SK-N-SH (cell line): ENCODE data around the gene IGLON5. TPM values are rescaled to one million over a fixed set of nuclear protein-coding genes. Genes with fewer than 3 reads are reported as not detected.

Experiments used
- CTCF ChIA-PET: fragments of 300-600, 350-600 bp; formaldehyde crosslinking; extraction: SDS; loops from one replicate; lab custom pipeline; 2021; lab: Yijun Ruan, JAX
- POLR2A ChIA-PET: fragments of 350-600 bp; sonication (Branson Sonifier 250); formaldehyde crosslinking; extraction: SDS; loops from one replicate; lab custom pipeline; 2020; ENCODE audit warnings: antibody characterized with exemption, inconsistent platforms; lab: Yijun Ruan, JAX
- DNase-seq: peaks from one replicate; pipeline ENCODE4 v3.0.0; 2012
- H2AFZ ChIP-seq: fragments of 200-600 bp; sonication (generic); 2 replicates; pipeline ENCODE4 v1.8.1; 2016; ENCODE audit warnings: antibody characterized with exemption, mild to moderate bottlenecking, low read depth
- H3F3A ChIP-seq: fragments of 200-600 bp; sonication (generic); replicated peaks from 2 replicates; pipeline ENCODE3; 2016; ENCODE audit warnings: antibody characterized with exemption, mild to moderate bottlenecking; ENCODE audit not compliant: insufficient read depth
- H3K27ac ChIP-seq, 2 experiments: fragments of 200-500 bp in 1 of 2; fragments of 200-600 bp in 1 of 2; sonication (Bioruptor generic) in 1 of 2; sonication (generic), shearing (Covaris generic) in 1 of 2; 2 replicates each; pipeline versions ENCODE4 v1.5.1 to v1.6.1; 2014 to 2016; ENCODE audit warnings: low read depth in 2 of 2, inconsistent platforms in 1 of 2, low read length in 1 of 2, mild to moderate bottlenecking in 1 of 2, mixed read lengths in 1 of 2
- H3K27me3 ChIP-seq: fragments of 200-600 bp; sonication (generic), shearing (Covaris generic); 2 replicates; pipeline ENCODE4 v1.6.1; 2016; ENCODE audit warnings: mixed run types; ENCODE audit not compliant: insufficient read depth
- H3K36me3 ChIP-seq, 2 experiments: fragments of 200-500 bp in 1 of 2; fragments of 200-600 bp in 1 of 2; sonication (Bioruptor generic) in 1 of 2; sonication (generic) in 1 of 2; replicated peaks in 1 of 2; 2 replicates each; pipeline versions ENCODE3 to v1.5.1; 2014 to 2016; ENCODE audit warnings: low read length in 1 of 2, mild to moderate bottlenecking in 1 of 2; ENCODE audit not compliant: insufficient read depth in 2 of 2, control insufficient read depth in 1 of 2
- H3K4me1 ChIP-seq, 2 experiments: fragments of 200-500 bp in 1 of 2; fragments of 200-600 bp in 1 of 2; sonication (Bioruptor generic) in 1 of 2; sonication (generic), shearing (Covaris generic) in 1 of 2; 2 replicates each; pipeline versions ENCODE4 v1.5.1 to v1.6.1; 2014 to 2016; ENCODE audit warnings: low read depth in 1 of 2, low read length in 1 of 2, mixed run types in 1 of 2; ENCODE audit not compliant: insufficient read depth in 2 of 2, control insufficient read depth in 1 of 2
- H3K4me2 ChIP-seq: fragments of 200-600 bp; sonication (generic), shearing (Covaris generic); 2 replicates; pipeline ENCODE4 v1.6.1; 2017; ENCODE audit warnings: mixed run types
- H3K4me3 ChIP-seq, 2 experiments: fragments of 200-500 bp in 1 of 2; fragments of 200-600 bp in 1 of 2; sonication (Bioruptor generic) in 1 of 2; sonication (generic), shearing (Covaris generic) in 1 of 2; 2 replicates each; pipeline versions ENCODE4 v1.5.1 to v1.8.1; 2014 to 2016; ENCODE audit warnings: low read depth in 2 of 2, inconsistent platforms in 1 of 2, low read length in 1 of 2, mild to moderate bottlenecking in 1 of 2, mixed read lengths in 1 of 2, moderate library complexity in 1 of 2
- H3K79me2 ChIP-seq: fragments of 200-600 bp; sonication (generic); 2 replicates; pipeline ENCODE4 v1.8.1; 2017; ENCODE audit warnings: mild to moderate bottlenecking; ENCODE audit not compliant: insufficient read depth
- H3K9ac ChIP-seq: fragments of 200-600 bp; sonication (generic); 2 replicates; pipeline ENCODE4 v1.6.1; 2017; ENCODE audit warnings: mixed run types
- H3K9me2 ChIP-seq: fragments of 200-600 bp; sonication (generic); 2 replicates; pipeline ENCODE4 v1.6.1; 2017; ENCODE audit warnings: mixed run types
- H3K9me3 ChIP-seq: fragments of 200-600 bp; sonication (generic); 2 replicates; pipeline ENCODE4 v1.6.1; 2017; ENCODE audit warnings: mixed run types, mild to moderate bottlenecking, moderate library complexity
- H4K20me1 ChIP-seq: fragments of 200-600 bp; sonication (generic); 2 replicates; pipeline ENCODE4 v1.6.1; 2017; ENCODE audit warnings: mild to moderate bottlenecking, mixed run types; ENCODE audit not compliant: insufficient read depth
- CHD2 ChIP-seq: fragments of 150-350 bp; IDR thresholded peaks from 2 replicates; pipeline ENCODE4 v1.6.1; 2018; ENCODE audit warnings: low read length; ENCODE audit not compliant: partially characterized antibody
- IRF3 ChIP-seq: fragments of 150-350 bp; IDR thresholded peaks from 2 replicates; pipeline ENCODE4 v1.6.1; 2016; ENCODE audit warnings: mild to moderate bottlenecking, low read depth, low read length
- MXI1 ChIP-seq: IDR thresholded peaks from 2 replicates; pipeline ENCODE4 v1.6.1; 2012; ENCODE audit warnings: mild to moderate bottlenecking, low read depth, low read length, improper control_type of control experiment
- NFIC ChIP-seq: IDR thresholded peaks from 2 replicates; pipeline ENCODE4 v1.4.0; 2012; ENCODE audit warnings: borderline replicate concordance
- NRF1 ChIP-seq: IDR thresholded peaks from 2 replicates; pipeline ENCODE4 v1.6.1; 2012; ENCODE audit warnings: low read depth, mild to moderate bottlenecking, low read length
- POLR2AphosphoS5 ChIP-seq: IDR thresholded peaks from 2 replicates; pipeline ENCODE4 v1.6.1; 2012; ENCODE audit warnings: low read depth, low read length
- REST ChIP-seq: IDR thresholded peaks from 2 replicates; pipeline ENCODE4 v1.6.1; 2012; ENCODE audit warnings: mild to moderate bottlenecking, low read depth, low read length, moderate library complexity
- RFX5 ChIP-seq: IDR thresholded peaks from 2 replicates; pipeline ENCODE4 v1.6.1; 2012; ENCODE audit warnings: mild to moderate bottlenecking, improper control_type of control experiment, low read length
- SMC3 ChIP-seq: IDR thresholded peaks from 2 replicates; pipeline ENCODE4 v1.6.1; 2012; ENCODE audit warnings: low read depth, low read length, improper control_type of control experiment
- TCF12 ChIP-seq: IDR thresholded peaks from 2 replicates; pipeline ENCODE4 v1.4.0; 2012
- USF2 ChIP-seq: fragments of 150-350 bp; IDR thresholded peaks from 2 replicates; pipeline ENCODE4 v1.6.1; 2017; ENCODE audit warnings: antibody characterized with exemption, low read length, low read depth, borderline replicate concordance
- WGBS: methylation state at CpG from one replicate; pipeline ENCODE4 v1.1.6; 2017; ENCODE audit warnings: low lambda C conversion rate; 5-methylcytosine and 5-hydroxymethylcytosine counted together
- polyA plus RNA-seq, 3 experiments: library from polyadenylated mRNA; depleted of rRNA; stranded (reverse); fragments of >200 nt; gene quantifications; 2 replicates each; pipeline ENCODE4 v1.2.3, GENCODE V29; 2012

Gene IGLON5
- polyA plus RNA-seq, 1 of the 3 experiments (the other 2 are of a cell fraction), result 0.36 TPM

- peak within 1 kb of the TSS; percentile 77 to 80 for H3K4me3 ChIP-seq
- H3K9ac ChIP-seq, result peak within 1 kb of the TSS; percentile 75
- H3K4me2 ChIP-seq, result peak within 1 kb of the TSS; percentile 92
- ChIA-PET POLR2A (interaction anchor here (1.5 kb wide), 1 partner anchor 29 kb away, joined by 7 read pairs; no protein-coding TSS in a partner anchor), CTCF (interaction anchor here (1.3 to 1.5 kb wide), 2 partner anchors 11 to 28 kb away, joined by 3 to 5 read pairs; no protein-coding TSS in a partner anchor)
- WGBS, result 96% methylated on average over 12 of the region's 23 CpGs
- DNase-seq, result no peak
- no peaks in the 10 kb centered on the region for H3K9me2 ChIP-seq
- peaks cover 6% of the 10 kb centered on the region for H3K79me2 ChIP-seq
- peak within 1 kb of the TSS; percentile 73; the same call in 1 of the 2 replicates for H2AFZ ChIP-seq
- H3F3A ChIP-seq, result no peaks in the 10 kb centered on the region
- H3K36me3 ChIP-seq, result no peaks in the 10 kb centered on the region
- peak within 1 kb of the TSS; percentile 60 to 94 for H3K27ac ChIP-seq
- H4K20me1 ChIP-seq, result no peaks in the 10 kb centered on the region
- H3K4me1 ChIP-seq, result peaks cover 6 to 21% of the 10 kb centered on the region in 2 experiments; a peak in 3 of 4 replicates
- no peaks in the 10 kb centered on the region for H3K9me3 ChIP-seq
- no peak for TF ChIP-seq IRF3
- no peak for TF ChIP-seq POLR2AphosphoS5
- TF ChIP-seq USF2, result no peak
- no peak for TF ChIP-seq NFIC
- TF ChIP-seq RFX5, result no peak
- no peak for TF ChIP-seq MXI1
- TF ChIP-seq CHD2, result no peak
- H3K27me3 ChIP-seq, result peaks cover 19% of the 10 kb centered on the region; the same call in 1 of the 2 replicates
These were observed 57.2 kb downstream of the IGLON5 start, which contains the start of gene CLDND2 for GRCh38 chr19:51368366-51369282. TSS of gene CLDND2 (minus strand) at chr19:51369003. CDS start at chr19:51368577, 426 bp downstream.

- no peak for DNase-seq
- no peak overlapping the region for H3K4me3 ChIP-seq
- no peak for TF ChIP-seq NFIC
- no peak for TF ChIP-seq TCF12
- no peak for TF ChIP-seq REST
- no peak for TF ChIP-seq NRF1
- TF ChIP-seq SMC3, result no peak
- no peak for TF ChIP-seq POLR2AphosphoS5
- TF ChIP-seq, all 33 proteins: peak for 0
- H3K27ac ChIP-seq, result no peak overlapping the region
- no peak overlapping the region for H2AFZ ChIP-seq
- H3K9me3 ChIP-seq, result no peaks in the 10 kb centered on the region
- no peaks in the 10 kb centered on the region for H3F3A ChIP-seq
- H3K4me2 ChIP-seq, result no peak overlapping the region
- H4K20me1 ChIP-seq, result no peaks in the 10 kb centered on the region
- ChIA-PET CTCF (interaction anchor here (1.0 kb wide), 1 partner anchor 287 kb away, joined by 3 read pairs; no protein-coding TSS in a partner anchor), POLR2A (no interaction called here)
- peaks cover 6% of the 10 kb centered on the region for H3K79me2 ChIP-seq
- H3K9ac ChIP-seq, result no peak overlapping the region
- peaks cover 4 to 13% of the 10 kb centered on the region in 2 experiments; a peak in 3 of 4 replicates for H3K4me1 ChIP-seq
- H3K9me2 ChIP-seq, result no peaks in the 10 kb centered on the region
- no peaks in the 10 kb centered on the region for H3K36me3 ChIP-seq
- 76% methylated on average over 4 of the region's 4 CpGs for WGBS
- H3K27me3 ChIP-seq, result peaks cover 20% of the 10 kb centered on the region; the same call in 1 of the 2 replicates
These were observed 58.8 kb downstream of the IGLON5 start for GRCh38 chr19:51370230-51370629.
